Hematopoietic multipotent progenitor cell treated with erythropoietin and hydrocortisone succinate and interleukin-3 and kit ligand, for 17 days (in vitro differentiated cells): ENCODE data around the gene HEATR1.
"Not testable (repeated sequence)": the region's sequence is repeated elsewhere in the genome, so short reads cannot be mapped to it uniquely, and the experiment has no call there.

ENCODE experiments used
- DNase-seq: peaks from one replicate; pipeline ENCODE4 v3.0.0-alpha.2; 2015; ENCODE audit warnings: low spot score

HEATR1 gene

GRCh38 chr1:236508593-236509027, 95.7 kb downstream of the HEATR1 start:
- DNase-seq: no peak

DNA sequence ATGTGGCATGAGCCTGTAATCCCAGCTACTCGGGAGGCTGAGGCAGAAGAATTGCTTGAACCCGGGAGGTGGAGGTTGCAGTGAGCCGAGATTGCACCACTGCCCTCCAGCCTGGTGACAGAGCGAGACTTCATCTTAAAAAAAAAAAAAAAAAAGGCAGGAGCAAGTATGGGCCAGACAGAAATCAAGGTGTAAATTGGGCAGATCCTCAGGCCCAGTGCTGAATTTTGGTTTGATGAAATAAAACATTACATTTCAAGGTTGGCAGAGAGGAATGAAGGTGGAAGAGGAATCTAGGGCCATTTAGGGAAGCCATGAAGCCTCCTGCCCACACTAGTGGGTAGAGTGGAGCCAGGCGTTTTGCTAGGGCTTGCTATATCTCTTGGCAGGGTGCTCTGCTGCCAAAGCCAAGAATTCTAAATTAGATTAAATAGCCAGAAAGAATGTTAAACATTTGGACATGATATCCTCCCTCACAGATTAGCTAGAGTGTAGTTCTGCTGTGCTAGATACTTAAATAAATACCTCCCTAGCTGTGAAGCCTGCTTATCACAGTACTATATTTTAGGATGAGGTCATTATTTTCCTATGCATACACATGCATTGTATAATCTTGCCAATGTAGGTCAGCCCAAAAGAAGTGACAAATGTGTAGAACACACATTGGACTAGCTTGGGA, 97.2 kb downstream of the HEATR1 start:
- DNase-seq: no peak

GRCh38 chr1:236504338-236504737, 100.0 kb downstream of the HEATR1 start:
- not testable (repeated sequence) for DNase-seq

GRCh38 chr1:236502972-236503639, 101.2 kb downstream of the HEATR1 start:
- DNase-seq: no peak

DNA sequence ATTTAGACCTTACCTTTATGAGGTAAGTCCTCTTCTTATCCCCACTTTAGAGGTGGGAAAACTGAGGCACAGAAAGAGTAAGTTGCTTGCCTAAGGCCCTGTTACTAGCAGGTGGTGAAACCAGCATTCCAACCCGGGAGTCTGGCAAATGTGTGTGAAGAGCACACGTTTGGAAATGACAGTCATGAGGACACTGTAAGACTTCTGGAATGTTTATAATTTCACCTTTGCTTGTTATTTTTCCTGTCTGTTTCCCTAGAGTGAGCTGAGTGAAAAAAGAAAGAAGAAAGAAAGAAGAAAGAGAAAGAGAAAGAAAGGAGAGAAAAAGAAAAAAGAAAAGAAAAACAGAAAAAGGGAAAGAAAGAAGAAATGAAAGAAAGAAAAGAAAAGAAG, 101.7 kb downstream of the HEATR1 start:
- no peak for DNase-seq

DNA sequence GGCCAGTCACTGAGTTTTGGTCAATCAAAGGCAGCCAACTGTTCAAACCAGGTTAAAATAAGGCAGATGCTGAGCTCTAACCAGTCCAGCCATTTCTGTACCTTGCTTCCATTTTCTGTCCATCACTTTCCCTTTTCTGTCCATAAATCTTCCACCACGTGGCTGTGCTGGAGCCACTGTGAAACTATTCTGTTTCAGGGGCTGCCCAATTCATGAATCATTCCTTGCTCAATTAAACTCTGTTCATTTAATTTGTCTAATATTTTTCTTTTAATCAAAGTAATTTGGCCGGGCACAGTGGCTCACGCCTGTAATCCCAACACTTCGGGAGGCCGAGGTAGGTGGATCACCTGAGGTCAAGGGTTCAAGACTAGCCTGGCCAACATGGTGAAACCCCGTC, 103.2 kb downstream of the HEATR1 start:
- no peak for DNase-seq
